Endothelial cell of umbilical vein (primary cell): ENCODE results near the gene UNC13D. TPM values are rescaled to one million over a fixed set of nuclear protein-coding genes. Genes with fewer than 3 reads are reported as not detected.

ENCODE experiments used
- BruUV-seq: library from RNA; stranded (reverse); fragments of 400-500 nt; replicated peaks from 2 replicates; lab custom pipeline; 2021; lab: Mats Ljungman, UMichigan
- CTCF ChIA-PET: fragments of 300-600, 350-600 bp; sonication (Branson Sonifier 250); formaldehyde crosslinking; loops from one replicate; lab custom pipeline; 2021; ENCODE audit warnings: antibody characterized with exemption, inconsistent platforms; lab: Charles Lee
- POLR2A ChIA-PET: fragments of 300-600, 350-600 bp; sonication (Branson Sonifier 250); formaldehyde crosslinking; loops from one replicate; lab custom pipeline; 2021; ENCODE audit warnings: antibody characterized with exemption, inconsistent platforms; lab: Charles Lee
- DNase-seq: peaks from one replicate; pipeline ENCODE4 v3.0.0-alpha.2; 2011; ENCODE audit warnings: low read depth, low spot score
- FAIRE-seq: peaks from 2 replicates; lab custom pipeline; 2011; peaks lifted over from hg19 to GRCh38; lab: Jason Lieb, UNC
- H2AFZ ChIP-seq: 2 replicates; pipeline ENCODE4 v1.6.0; 2012; ENCODE audit warnings: low read depth, low read length, control low read depth, inconsistent platforms
- H3K27ac ChIP-seq: 2 replicates; pipeline ENCODE4 v1.5.1; 2011; ENCODE audit warnings: low read depth, mild to moderate bottlenecking, control low read depth, low read length, moderate library complexity; ENCODE audit not compliant: insufficient read depth
- H3K27me3 ChIP-seq, 2 experiments: 2 replicates each; pipeline versions ENCODE4 v1.6.0 to v1.6.1; 2011; ENCODE audit warnings: low read length in 2 of 2, mixed read lengths in 1 of 2; ENCODE audit not compliant: control insufficient read depth in 2 of 2, insufficient read depth in 2 of 2
- H3K36me3 ChIP-seq, 2 experiments: 2 replicates in 1 of 2; 3 replicates in 1 of 2; pipeline ENCODE4 v1.5.1; 2011; ENCODE audit warnings: low read length in 2 of 2, mild to moderate bottlenecking in 1 of 2, moderate library complexity in 1 of 2; ENCODE audit not compliant: control insufficient read depth in 2 of 2, insufficient read depth in 2 of 2; ENCODE audit errors: extremely low read depth in 1 of 2
- H3K4me1 ChIP-seq: 3 replicates; pipeline ENCODE4 v1.5.1; 2011; ENCODE audit warnings: mild to moderate bottlenecking, low read length; ENCODE audit not compliant: control insufficient read depth, insufficient read depth; ENCODE audit errors: extremely low read depth
- H3K4me2 ChIP-seq: 2 replicates; pipeline ENCODE4 v1.6.1; 2011; ENCODE audit warnings: low read length, control low read depth, mixed read lengths; ENCODE audit not compliant: insufficient read depth
- H3K4me3 ChIP-seq, 3 experiments: fragments of 200-600 bp in 1 of 3; sonication (generic), shearing (Covaris generic) in 1 of 3; replicated peaks in 1 of 3; 2 replicates each; pipeline ENCODE4 v1.5.1; 2011 to 2016; ENCODE audit warnings: control low read depth in 3 of 3, low read length in 3 of 3, mild to moderate bottlenecking in 2 of 3, inconsistent platforms in 1 of 3, low read depth in 1 of 3, moderate library complexity in 1 of 3; ENCODE audit not compliant: insufficient read depth in 1 of 3
- H3K79me2 ChIP-seq: 2 replicates; pipeline ENCODE4 v1.6.0; 2012; ENCODE audit warnings: low read length, inconsistent platforms; ENCODE audit not compliant: control insufficient read depth, insufficient read depth
- H3K9ac ChIP-seq: replicated peaks from 2 replicates; pipeline ENCODE3; 2011; ENCODE audit warnings: low read length, control low read depth; ENCODE audit not compliant: insufficient read depth; ENCODE audit errors: extremely low read depth
- H3K9me1 ChIP-seq: replicated peaks from 3 replicates; pipeline ENCODE4 v1.6.0; 2011; ENCODE audit warnings: mild to moderate bottlenecking, low read length; ENCODE audit not compliant: control insufficient read depth, insufficient read depth; ENCODE audit errors: extremely low read depth
- H3K9me3 ChIP-seq: replicated peaks from 2 replicates; pipeline ENCODE4 v1.5.1; 2012; ENCODE audit warnings: low read length, inconsistent platforms; ENCODE audit not compliant: control insufficient read depth, insufficient read depth
- H4K20me1 ChIP-seq: replicated peaks from 2 replicates; pipeline ENCODE3; 2011; ENCODE audit warnings: mild to moderate bottlenecking, low read length; ENCODE audit not compliant: control insufficient read depth, insufficient read depth; ENCODE audit errors: extremely low read depth
- EZH2 ChIP-seq: IDR thresholded peaks from 2 replicates; pipeline ENCODE4 v1.6.1; 2012; ENCODE audit warnings: borderline replicate concordance, low read depth, mild to moderate bottlenecking, moderate library complexity, low read length, inconsistent platforms; ENCODE audit not compliant: severe bottlenecking
- FOS ChIP-seq: IDR thresholded peaks from 2 replicates; pipeline ENCODE4 v1.6.1; 2011; ENCODE audit warnings: mild to moderate bottlenecking, low read length, moderate library complexity, borderline replicate concordance; ENCODE audit not compliant: insufficient read depth
- GATA2 ChIP-seq: IDR thresholded peaks from 2 replicates; pipeline ENCODE4 v1.7.0; 2011; ENCODE audit warnings: low read depth, mild to moderate bottlenecking, moderate library complexity, mixed read lengths, low read length; ENCODE audit not compliant: insufficient read length, insufficient read depth
- JUN ChIP-seq: IDR thresholded peaks from 2 replicates; pipeline ENCODE4 v1.6.1; 2011; ENCODE audit warnings: borderline replicate concordance, low read depth; ENCODE audit not compliant: insufficient read length, insufficient read depth
- MYC ChIP-seq: IDR thresholded peaks from one replicate; pipeline ENCODE4 v1.6.1; 2011; ENCODE audit warnings: mild to moderate bottlenecking, low read depth, low read length
- POLR2A ChIP-seq: IDR thresholded peaks from 2 replicates; pipeline ENCODE4 v1.6.1; 2012; ENCODE audit warnings: low read depth, mild to moderate bottlenecking, control low read depth, low read length
- POLR2AphosphoS5 ChIP-seq: IDR thresholded peaks from 2 replicates; pipeline ENCODE4 v1.6.1; 2012; ENCODE audit warnings: low read depth, mild to moderate bottlenecking, control low read depth, low read length, moderate library complexity; ENCODE audit not compliant: insufficient read depth
- dilution Hi-C: fragments of 300-500 bp; cut with MboI; formaldehyde crosslinking; loops from one replicate; pipeline ENCODE4 v1.15.0; 2019; ENCODE audit warnings: low sequenced_read_pairs; ENCODE audit not compliant: extremely low pct_ligation_motif_present
- intact Hi-C: fragments of 100-400 bp; cut with micrococcal nuclease; formaldehyde crosslinking; loops from one replicate; pipeline ENCODE4 v1.10.0; 2022
- polyA plus RNA-seq, 4 experiments: library from polyadenylated mRNA; depleted of rRNA in 3 of 4; stranded (reverse) in 3 of 4; unstranded in 1 of 4; fragments of >200 nt; gene quantifications; 2 replicates each; pipeline versions ENCODE4 v1.2.1 to v1.2.3, GENCODE V29; 2011 to 2012; ENCODE audit warnings: missing spikeins in 1 of 4
- total RNA-seq: library from RNA; stranded (reverse); gene quantifications from 2 replicates; pipeline ENCODE4 v1.2.3, GENCODE V29; 2021
- TF ChIP-seq, protein P1 (sequence below): IDR thresholded peaks from 2 replicates; pipeline ENCODE4 v1.6.1; 2011; ENCODE audit not compliant: insufficient read depth, insufficient read length
- TF ChIP-seq, protein P2 (sequence below), 2 donors: IDR thresholded peaks; 1 replicate in 1 of 2; 2 replicates in 1 of 2; pipeline ENCODE4 v1.5.1; 2011; ENCODE audit warnings: low read length in 2 of 2, mild to moderate bottlenecking in 2 of 2, moderate library complexity in 2 of 2, control low read depth in 1 of 2, inconsistent platforms in 1 of 2, low read depth in 1 of 2; ENCODE audit not compliant: insufficient read depth in 1 of 2; ENCODE audit errors: extremely low read depth in 1 of 2

Gene UNC13D
- total and polyA plus RNA-seq, 2 donors (not counting 3 experiments of a cell fraction or from before 2014, with no cell fraction given) = 6.9 to 14.9 TPM

DNA sequence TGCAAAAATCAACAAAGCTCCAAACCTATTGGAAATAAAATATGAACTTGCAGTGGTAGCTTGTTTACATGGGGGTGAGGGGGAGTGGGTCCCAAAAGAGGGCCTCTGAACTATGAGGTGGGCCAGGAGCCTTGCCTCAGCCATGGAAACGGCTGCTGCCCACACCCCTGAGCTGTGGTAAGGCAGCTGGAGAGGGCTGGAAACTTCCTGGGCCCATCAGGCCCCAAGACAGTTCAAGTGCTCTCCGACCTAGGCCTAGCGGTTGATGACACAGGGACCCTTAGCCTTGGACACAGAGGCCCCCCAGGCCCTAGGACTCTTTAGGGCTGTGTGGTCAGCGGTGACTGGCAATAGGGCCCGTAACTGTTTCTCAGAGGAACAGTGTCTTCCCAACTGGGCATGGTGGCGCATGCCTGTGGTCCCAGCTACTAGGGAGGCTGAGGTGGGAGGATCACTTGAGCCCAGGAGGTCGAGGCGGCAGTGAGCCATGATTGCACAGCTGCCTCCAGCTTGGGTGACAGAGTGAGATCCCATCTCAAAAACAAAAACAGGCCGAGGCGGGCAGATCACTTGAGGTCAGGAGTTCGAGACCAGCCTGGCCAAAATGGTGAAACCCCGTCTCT lies 18.3 kb downstream of the UNC13D start:
- H3K36me3 ChIP-seq = peaks cover 0 to 21% of the 10 kb centered on the region in 2 experiments
- H3K4me3 ChIP-seq = no peak overlapping the region
- no peak overlapping the region for H2AFZ ChIP-seq
- no peak overlapping the region for H3K4me2 ChIP-seq
- no peaks in the 10 kb centered on the region for H4K20me1 ChIP-seq
- H3K4me1 ChIP-seq = peaks cover 7% of the 10 kb centered on the region
- H3K9ac ChIP-seq = no peak overlapping the region
- BruUV-seq = no TSS peak
- no peak for DNase-seq
- FAIRE-seq = no peak
- no peaks in the 10 kb centered on the region for H3K79me2 ChIP-seq
- H3K9me3 ChIP-seq = no peaks in the 10 kb centered on the region
- TF ChIP-seq GATA2 (no peak), POLR2AphosphoS5 (no peak), JUN (no peak), POLR2A (no peak), FOS (no peak)
- TF ChIP-seq, protein P1, sequence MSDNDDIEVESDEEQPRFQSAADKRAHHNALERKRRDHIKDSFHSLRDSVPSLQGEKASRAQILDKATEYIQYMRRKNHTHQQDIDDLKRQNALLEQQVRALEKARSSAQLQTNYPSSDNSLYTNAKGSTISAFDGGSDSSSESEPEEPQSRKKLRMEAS = no peak
- no peaks in the 10 kb centered on the region for H3K9me1 ChIP-seq
- dilution Hi-C loops (no loop called here), intact Hi-C loops (no loop called here)
- no peaks in the 10 kb centered on the region for H3K27me3 ChIP-seq
- no peak overlapping the region for H3K27ac ChIP-seq
- ChIA-PET CTCF (interaction anchor here (1.2 to 6.3 kb wide), 10 partner anchors 19 to 193 kb away, joined by 3 to 73 read pairs (median 12); partner anchors contain the start of genes GALK1, SMIM5, UNC13D and UNK), POLR2A (no interaction called here)

DNA sequence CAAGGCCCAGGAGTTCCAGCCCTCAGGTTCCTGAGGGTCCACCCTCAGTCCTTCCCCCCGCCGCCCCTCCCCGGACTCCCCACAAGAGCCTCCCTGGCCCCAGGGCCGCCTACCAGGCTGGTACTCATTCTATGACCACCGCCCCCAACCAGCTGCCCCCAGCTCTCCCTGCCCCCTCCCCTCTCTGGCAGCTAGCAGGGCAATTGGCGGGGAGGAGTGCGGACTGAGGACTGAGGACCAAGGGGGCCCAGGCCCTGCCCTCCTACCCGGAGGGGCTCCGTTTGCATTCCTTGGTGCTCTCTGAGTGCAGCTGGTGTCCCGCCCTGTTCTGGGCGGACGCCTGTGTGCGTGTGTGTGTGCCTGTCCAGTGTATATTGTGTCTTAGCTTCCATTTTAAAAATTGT lies 19.1 kb downstream of the UNC13D start:
- POLR2A ChIA-PET = interaction anchor here (1.5 kb wide), 1 partner anchor 45 kb away, joined by 3 read pairs; no protein-coding TSS in a partner anchor
- Histone ChIP-seq H3K36me3 (peaks cover 0 to 25% of the 10 kb centered on the region in 2 experiments), H3K4me1 (peaks cover 7% of the 10 kb centered on the region), H4K20me1 (no peaks in the 10 kb centered on the region), H3K27ac (no peak overlapping the region), H2AFZ (no peak overlapping the region), H3K4me3 (no peak overlapping the region), H3K9ac (no peak overlapping the region), H3K4me2 (no peak overlapping the region), H3K27me3 (no peaks in the 10 kb centered on the region), H3K9me1 (no peaks in the 10 kb centered on the region), H3K79me2 (no peaks in the 10 kb centered on the region), H3K9me3 (no peaks in the 10 kb centered on the region)
- TF ChIP-seq POLR2A (no peak), FOS (no peak), GATA2 (no peak), POLR2AphosphoS5 (no peak), MYC (no peak), JUN (no peak), EZH2 (no peak)
- TF ChIP-seq, protein P1 = no peak
- TF ChIP-seq, protein P2, sequence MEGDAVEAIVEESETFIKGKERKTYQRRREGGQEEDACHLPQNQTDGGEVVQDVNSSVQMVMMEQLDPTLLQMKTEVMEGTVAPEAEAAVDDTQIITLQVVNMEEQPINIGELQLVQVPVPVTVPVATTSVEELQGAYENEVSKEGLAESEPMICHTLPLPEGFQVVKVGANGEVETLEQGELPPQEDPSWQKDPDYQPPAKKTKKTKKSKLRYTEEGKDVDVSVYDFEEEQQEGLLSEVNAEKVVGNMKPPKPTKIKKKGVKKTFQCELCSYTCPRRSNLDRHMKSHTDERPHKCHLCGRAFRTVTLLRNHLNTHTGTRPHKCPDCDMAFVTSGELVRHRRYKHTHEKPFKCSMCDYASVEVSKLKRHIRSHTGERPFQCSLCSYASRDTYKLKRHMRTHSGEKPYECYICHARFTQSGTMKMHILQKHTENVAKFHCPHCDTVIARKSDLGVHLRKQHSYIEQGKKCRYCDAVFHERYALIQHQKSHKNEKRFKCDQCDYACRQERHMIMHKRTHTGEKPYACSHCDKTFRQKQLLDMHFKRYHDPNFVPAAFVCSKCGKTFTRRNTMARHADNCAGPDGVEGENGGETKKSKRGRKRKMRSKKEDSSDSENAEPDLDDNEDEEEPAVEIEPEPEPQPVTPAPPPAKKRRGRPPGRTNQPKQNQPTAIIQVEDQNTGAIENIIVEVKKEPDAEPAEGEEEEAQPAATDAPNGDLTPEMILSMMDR (IDR thresholded peaks at IDR 0.05; ENCODE audit: extremely low read depth in 1 of 2, insufficient read depth in 1 of 2, low read depth in 1 of 2, low read length in 2 of 2) = no peak
- CTCF ChIA-PET = interaction anchor here (1.1 to 6.3 kb wide), 6 partner anchors 18 to 192 kb away, joined by 3 to 73 read pairs (median 4); partner anchors contain the start of genes SMIM5 and UNK
- BruUV-seq = no TSS peak
- dilution Hi-C loops (no loop called here), intact Hi-C loops (no loop called here)
- FAIRE-seq (no peak), DNase-seq (no peak)
